ENCODE results near the gene UNC45A.
"Not testable (repeated sequence)": the region's sequence is repeated elsewhere in the genome, so short reads cannot be mapped to it uniquely, and the experiment has no call there.

Gene UNC45A

DNA sequence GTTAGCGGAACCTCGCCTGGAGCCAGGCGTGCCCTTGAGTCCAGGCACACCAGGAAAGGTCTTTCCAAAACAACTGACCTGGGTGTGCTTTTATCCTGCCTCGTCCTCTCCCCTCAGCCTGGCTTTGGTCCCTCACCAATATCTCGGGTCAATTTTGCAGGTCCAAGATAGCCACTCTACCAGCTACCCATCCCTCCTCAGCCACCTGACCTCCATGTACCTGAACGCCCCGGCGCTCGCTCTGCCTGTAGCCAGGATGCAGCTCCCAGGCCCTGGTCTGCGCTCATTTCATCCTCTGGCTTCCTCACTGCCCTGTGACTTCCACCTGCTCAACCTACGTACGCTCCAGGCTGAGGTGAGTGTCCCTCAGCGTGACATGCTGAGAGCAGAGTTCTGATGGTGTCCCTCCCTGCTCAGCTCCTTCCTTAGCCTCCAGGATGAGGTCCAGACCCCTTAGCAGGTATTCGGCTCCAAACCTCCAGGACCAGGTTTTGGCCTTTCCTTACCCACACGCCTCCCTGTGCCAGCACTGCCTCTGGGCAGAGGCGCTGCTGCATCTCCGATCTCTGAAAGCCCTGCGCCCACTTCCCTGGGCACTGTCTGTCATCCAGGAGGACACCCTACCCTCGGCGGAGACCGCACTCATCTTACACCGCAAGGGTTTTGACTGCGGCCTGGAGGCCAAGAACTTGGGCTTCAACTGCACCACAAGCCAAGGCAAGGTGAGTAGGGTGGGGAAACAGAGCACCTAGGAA, 16.9 kb upstream of the UNC45A start:
- DNase-seq (ENCODE audit: low read depth, low spot score), result no peak

DNA sequence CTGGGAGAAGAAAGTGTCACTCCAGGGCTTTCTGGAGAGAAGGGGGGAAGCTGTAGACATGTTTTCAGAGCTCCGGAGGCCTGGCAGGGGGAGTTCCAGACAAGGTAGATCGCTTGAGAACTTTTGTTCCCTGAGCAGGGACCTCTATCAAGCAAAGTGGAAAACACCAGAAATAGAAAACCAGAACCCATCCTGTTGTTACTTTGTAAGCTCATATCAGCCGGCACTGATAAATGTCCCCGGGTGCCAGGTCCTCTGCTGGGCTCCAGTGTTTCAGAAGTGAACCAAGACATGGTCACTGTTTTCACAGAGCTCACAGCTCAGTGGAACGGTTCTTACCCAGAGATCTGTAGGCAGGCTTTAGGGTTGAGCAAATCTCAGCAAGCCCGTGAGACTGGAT, 16.2 kb upstream of the UNC45A start:
- no peak for DNase-seq (ENCODE audit: low read depth, low spot score)

DNA sequence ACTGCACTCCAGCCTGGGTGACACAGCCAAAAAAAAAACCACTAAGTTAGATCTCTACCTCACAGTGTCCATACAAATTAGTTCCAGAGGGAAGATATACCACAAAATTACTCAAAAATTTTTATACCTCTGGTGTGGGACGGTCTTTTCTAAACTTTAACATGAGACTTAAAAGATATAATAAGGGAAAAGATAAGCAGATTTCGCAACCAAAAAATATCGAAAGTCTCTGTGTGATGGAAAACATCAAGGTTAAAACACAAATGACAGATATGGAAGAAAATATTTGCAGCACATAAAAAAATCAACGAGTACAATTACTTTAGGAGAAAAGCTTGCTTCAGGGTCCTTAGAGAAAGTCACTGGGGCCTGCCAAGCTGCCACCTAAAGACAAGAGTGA, 13.2 kb upstream of the UNC45A start:
- DNase-seq (ENCODE audit: low read depth, low spot score), result no peak

DNA sequence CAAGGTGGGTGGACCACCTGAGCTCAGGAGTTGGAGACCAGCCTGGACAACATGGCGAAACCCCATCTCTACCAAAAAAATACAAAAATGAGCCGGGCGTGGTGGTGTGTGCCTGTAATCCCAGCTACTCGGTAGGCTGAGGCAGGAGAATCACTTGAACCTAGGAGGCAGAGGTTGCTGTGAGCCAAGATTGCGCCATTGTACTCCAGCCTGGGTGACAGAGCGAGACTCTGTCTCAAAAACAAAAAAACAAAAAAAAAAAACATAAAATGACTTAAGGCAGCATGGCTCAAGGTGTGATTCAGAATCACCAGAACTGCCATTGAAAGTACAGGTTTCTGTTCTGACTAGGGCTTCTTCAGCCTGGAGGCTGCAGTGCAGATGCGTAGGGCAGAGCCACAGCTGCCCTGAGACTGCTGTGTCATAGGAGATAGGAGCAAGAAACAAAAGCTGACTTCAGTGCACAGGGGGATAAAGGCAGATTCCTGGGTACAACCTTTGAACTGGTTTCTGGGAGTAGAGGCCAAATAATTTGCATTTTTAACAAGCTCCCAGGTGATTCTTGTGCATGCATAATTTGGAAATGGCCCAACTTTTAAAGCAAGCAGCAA, 12.3 kb upstream of the UNC45A start:
- not testable (repeated sequence) for DNase-seq (ENCODE audit: low read depth, low spot score)

DNA sequence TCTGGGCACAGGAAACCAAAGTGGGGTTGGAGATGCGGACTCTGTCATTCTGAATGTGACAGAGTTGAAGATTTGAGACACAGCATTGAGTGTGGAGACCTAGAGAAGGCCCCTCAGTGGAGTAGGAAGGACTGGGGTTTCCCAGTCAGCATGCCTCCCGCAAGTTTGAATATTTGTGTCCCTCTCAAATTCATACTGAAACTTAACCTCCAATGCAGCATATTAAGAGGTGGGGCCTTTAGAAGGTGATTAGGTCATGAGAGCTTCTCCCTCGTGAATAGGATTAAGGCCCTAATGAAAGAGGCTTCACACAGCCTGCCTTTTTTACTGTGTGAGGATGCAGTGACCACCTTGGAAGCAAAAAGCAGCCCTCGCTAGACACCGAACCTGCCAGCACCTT, 10.7 kb upstream of the UNC45A start:
- DNase-seq (ENCODE audit: low read depth, low spot score), result no peak

DNA sequence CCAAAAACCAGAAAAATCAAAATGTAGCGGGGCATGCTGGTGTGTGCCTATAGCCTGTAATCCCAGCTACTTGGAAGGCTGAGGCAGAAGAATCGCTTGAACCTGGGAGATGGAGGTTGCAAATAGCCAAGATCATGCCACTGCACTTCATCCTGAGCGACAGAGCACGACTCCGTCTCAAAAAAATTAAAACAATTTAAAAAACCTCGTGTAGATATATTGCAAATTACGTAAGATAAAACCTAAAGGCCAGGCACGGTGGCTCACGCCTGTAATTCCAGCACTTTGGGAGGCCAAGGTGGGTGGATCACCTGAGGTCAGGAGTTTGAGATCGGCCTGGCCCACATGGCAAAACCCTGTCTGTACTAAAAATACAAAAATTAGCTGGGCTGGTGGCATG, 8.3 kb upstream of the UNC45A start:
- not testable (repeated sequence) for DNase-seq (ENCODE audit: low read depth, low spot score)

DNA sequence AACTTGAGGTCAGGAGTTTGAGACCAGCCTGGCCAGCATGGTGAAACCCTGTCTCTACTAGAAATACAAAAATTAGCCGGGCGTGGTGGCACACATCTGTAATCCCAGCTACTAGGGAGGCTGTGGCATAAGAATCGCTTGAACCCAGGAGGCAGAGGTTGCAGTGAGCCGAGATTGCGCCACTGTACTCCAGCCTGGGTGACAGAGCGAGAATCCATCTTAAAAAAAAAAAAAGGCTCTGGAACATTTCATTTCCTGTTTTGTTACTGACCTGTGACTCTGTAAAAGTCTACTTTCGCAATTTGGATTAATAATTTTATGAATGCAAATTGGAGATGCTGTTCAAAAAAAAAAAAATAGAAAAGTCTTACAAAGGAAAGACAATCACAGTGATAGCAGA, 7.0 kb upstream of the UNC45A start:
- DNase-seq (ENCODE audit: low read depth, low spot score), result not testable (repeated sequence)

DNA sequence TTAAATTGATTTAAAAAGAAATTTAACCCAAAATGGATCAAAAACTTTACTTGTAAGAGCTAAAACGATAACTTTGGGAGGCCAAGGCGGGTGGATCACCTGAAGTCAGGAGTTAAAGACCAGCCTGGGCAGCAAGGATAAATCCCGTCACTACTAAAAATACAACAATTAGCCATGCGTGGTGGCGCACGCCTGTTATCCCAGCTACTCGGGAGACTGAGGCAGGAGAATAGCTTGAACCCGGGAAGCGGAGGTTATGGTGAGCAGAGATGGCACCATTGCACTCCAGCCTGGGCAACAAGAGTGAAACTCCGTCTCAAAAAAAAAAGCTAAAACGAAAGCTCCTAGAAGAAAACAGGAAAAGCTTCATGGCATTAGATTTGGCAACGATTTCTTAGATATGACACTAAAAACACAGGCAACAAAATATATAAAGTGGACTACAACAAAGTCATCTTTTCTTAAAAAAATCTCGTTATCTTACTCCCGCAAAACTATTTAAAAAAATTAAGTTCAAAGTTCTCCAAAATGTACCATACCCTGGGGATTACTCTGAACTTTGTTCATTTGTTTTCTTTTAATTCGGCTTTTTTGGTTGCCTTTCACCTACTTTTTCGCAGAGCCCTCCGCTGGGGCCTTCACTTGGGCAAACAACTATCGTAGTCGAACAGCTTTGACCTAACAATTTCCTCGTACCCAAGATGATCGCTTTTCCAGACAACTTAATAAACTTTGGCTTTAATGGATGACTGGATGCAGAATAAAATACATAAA, 5.7 kb upstream of the UNC45A start:
- no peak for DNase-seq (ENCODE audit: low read depth, low spot score)

DNA sequence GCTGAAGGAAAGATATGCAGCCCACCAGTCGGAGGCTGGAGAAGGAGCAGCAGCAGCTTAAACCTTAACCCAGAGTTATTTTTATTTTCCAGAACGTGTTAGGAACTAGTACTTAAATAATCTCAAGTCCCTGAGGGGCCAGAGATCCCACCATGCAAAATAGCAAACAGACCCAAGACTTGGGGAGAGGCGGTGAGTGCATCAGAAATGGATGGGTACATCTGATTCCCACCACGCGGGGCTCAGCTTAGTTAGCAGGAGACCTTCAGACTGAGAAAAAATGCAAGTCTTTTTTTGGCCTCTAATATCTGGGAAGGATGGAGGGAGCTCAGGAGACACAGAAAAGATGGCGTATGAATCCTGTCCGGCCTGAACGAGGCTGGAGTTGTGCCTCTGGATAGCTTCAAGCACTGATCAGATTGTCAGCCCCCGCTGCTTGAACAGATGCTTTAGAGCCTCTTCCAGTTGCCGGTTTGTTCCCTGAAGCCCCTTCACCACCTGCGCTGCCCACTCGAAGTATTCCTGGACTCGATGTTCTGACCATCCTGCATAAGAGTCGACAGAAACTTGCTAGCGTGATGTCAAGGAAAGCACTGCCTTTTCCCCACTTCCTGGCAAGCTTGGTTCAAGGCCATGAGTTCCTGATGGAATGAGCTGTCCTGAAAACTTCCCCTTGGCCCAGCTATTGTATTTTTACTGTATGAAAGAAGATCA, 4.1 kb upstream of the UNC45A start:
- DNase-seq (ENCODE audit: low read depth, low spot score), result no peak

DNA sequence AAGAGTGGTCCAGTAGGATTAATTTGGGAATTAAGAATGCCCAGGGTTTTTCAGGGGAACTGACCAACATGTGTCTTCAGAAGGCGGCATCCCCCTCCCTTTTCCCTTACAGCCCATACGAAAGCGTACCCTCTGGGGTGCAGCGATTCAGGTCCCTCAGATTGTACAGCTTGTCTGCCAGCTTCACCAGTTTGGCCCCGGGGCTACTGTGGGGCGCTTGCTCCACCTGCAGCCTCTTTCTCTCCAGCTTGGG, 3.6 kb upstream of the UNC45A start:
- DNase-seq (ENCODE audit: low read depth, low spot score), result no peak

DNA sequence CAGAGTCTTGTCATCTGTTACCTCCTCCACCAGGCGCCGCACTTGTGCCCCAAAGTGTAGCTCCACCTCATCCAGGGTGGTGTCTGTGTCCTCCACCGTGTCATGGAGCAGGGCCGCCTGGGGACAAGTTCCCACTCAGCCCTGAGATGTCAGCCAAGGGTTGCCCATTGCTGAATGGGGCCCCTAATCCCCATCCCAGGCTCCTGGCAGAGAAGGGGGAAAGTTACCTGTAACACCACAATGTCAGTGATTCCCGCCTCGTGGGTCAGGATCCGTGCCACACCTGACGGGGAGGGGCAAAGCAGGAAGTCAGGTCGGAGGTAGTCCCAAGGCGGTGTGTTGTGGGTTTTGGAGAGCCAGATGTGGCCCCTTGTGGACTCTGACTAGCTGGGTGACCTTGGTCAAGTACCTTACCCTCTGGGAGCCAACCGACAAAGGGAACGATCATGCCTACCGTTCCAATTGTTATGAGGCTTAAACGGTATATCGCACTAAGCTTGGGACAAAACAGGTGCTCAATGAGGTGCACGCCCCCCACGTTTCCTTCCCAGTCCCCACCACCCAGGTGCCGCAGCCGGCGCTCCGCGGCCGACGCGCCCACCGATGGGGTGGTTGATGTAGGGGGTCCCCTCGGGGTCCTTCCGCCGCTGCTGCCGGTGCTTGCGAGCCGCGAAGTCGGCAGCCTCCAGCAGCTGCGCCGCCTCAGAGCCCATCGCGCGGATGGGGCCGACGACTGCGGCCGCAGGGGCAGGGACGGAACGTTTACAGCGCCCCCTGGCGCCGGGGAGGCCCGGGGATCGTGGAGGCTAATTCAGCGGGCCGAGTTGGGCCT, 3.0 kb upstream of the UNC45A start, which contains the start of gene HDDC3:
Gene HDDC3 (minus strand): TSS at position 722 of the 832 bp plus-strand sequence. CDS start 9 bp downstream, at position 713.
- peak; percentile 77 for DNase-seq (ENCODE audit: low read depth, low spot score)

DNA sequence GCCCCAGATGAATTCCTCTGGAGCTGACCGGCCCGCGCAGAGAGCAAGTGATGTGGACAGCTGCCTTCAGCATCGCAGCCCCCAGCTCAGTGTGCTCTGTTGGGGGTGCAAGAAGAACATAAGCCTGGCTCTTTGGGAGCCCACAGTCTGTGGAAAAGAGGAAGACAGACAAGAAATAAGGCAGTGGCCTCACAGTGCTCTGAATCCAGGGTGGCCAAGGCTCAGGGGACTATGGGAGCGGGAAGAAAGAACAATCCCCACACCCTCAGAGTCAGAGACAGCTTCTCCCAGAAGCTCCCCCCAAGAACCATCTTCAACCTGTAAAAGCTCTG, 2.5 kb upstream of the UNC45A start:
- DNase-seq (ENCODE audit: low read depth, low spot score), result no peak

DNA sequence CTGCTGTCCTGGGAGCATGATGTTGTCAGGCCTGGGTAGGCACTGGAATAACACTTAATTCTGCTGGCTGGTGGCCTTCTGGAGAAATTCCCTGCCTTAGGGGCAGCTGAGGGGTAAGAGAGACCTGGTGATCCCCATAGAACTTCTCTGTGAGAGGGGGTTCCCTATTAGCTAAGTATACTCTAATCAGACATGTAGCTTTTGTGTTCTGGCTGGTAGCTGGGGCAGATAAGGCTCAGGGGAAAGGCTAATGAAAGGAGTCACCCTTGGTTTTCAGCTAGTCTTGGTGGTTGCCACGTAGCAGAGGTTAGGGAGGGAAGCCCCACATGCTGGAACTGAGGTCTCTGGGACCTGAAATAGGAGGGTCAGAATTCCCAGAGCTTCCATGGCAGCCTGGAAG, 1.8 kb upstream of the UNC45A start:
- no peak for DNase-seq (ENCODE audit: low read depth, low spot score)

DNA sequence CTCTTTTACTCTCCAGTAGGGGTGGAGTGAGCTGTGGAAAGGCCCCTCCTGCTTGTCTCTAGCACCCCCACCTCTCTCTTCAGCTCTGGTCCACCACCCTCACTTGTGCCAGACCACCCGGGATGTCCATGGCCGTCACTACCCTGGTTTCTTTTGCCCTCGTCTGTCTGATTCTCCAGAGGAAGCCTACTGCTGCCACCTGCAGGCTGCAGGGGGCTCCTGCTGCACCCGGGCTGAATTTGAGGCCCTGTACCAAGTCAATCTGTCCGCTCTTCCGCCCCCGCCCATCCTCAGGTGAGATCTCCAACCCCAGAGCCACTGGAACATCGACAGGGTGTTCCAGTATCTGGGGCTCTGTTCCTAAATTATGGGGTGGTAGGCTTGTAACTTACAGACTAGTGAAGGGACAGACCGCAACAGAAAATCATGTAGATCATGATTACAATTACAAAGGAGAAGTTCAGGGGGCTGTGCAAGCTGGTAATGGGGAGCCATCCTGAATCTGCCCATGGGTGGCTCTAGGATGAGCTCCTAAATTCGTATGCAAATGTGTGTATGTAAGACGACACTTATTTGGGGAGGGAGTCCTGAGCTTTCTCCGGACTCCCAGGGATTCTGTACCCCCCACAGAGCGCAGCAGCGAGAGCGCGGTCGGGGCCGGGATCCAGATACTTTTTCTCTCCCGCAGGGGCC, 683 bp upstream of the UNC45A start:
- DNase-seq (ENCODE audit: low read depth, low spot score), result peak; percentile 70

DNA sequence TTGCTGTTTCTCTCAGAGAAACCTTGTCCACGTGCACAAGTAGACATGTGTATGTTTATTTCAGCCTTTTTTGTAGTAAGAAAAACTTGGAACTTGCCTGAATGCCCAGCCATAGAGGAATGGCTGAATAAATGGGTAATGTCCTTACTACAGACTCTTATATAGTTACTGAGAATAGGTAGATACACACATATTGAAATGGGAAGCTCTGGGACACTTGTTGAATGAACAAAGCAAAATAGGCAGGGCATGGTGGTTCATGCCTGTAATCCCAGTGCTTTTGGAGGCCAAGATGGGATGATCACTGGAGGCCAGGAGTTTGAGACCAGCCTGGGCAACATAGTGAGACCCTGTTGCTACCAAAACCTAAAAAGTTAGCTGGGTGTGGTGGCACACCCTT, 1.7 kb downstream of the UNC45A start:
- DNase-seq (ENCODE audit: low read depth, low spot score), result no peak

DNA sequence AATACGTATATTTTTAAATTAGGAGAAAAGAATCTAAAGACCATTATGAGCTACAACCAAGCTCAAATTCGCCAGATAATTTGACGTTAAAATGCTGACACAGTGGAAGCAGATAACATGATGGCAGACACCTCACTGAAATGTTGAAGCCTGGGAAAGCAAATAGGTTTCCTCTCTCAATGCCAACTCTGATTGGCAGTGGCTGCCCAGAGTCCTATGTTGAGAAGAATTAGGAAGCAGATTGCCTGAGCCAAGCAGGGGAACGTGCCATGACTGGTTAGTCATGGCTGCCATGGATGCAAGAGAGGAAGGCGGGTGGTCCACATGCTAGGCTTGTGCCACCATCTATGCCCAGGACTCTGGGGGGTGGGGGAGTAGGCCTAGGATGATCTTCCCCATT, 3.2 kb downstream of the UNC45A start:
- no peak for DNase-seq (ENCODE audit: low read depth, low spot score)

DNA sequence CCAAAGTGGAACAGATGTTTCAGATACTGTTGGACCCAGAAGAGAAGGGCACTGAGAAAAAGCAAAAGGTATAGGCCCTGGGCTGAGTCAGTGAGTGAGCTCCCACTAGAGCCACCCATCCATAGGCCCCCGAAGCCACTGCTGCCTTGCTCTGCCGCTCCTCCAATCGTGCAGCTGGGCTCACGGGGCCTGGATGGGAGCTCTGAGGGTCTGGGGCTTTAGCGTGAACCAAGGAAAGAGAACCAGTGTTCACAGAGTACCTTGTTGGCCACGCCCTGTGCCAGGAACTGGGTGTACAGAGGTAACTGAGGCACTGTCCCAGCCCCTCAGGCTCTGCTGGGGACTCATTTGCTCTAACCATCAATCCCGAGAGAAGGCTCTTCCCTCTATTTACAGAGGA, 4.7 kb downstream of the UNC45A start:
- no peak for DNase-seq (ENCODE audit: low read depth, low spot score)

DNA sequence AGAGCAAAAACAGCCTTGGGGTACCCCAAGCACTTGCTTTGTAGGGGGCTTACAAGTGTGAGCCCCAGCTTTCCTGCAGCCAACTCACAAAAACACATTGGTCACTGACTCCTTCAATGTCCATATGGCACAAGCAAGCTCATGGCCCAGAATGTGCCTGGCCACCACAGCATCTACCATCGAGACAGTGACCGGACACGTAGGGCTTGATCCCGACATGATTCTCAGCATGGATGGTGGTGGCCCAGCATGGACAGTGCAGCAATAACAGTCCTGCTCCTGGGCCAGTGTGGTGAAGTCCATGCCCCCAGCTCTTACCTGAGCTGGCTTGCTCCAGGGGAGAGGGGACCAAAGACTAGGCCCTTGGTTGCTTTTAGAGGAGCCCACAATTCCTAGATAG, 6.0 kb downstream of the UNC45A start:
- no peak for DNase-seq (ENCODE audit: low read depth, low spot score)

DNA sequence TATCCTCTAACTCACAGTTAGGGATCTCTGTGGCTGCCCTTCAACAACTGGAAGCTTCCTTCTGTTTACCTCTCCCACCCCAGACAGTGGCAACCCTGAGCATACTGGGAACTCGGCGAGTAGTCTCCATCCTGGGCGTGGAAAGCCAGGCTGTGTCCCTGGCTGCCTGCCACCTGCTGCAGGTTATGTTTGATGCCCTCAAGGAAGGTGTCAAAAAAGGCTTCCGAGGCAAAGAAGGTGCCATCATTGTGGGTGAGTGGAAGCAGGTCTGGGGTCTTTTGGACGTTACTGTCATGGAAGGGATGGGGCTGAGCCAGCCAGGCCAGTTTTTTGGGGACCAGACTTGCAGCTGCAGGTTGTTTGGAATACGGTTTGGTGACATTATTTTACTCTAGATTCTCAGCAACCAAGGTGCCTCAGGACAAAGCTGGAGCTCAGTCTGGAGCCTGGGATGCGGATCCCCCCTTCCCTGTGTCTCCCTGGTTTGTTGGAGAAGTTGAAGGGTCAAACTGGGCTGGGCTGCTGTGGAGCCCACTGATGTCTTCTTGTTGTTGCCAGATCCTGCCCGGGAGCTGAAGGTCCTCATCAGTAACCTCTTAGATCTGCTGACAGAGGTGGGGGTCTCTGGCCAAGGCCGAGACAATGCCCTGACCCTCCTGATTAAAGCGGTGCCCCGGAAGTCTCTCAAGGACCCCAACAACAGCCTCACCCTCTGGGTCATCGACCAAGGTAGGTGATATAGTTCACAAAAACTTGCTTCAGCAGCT, 7.5 kb downstream of the UNC45A start:
- DNase-seq (ENCODE audit: low read depth, low spot score), result no peak

DNA sequence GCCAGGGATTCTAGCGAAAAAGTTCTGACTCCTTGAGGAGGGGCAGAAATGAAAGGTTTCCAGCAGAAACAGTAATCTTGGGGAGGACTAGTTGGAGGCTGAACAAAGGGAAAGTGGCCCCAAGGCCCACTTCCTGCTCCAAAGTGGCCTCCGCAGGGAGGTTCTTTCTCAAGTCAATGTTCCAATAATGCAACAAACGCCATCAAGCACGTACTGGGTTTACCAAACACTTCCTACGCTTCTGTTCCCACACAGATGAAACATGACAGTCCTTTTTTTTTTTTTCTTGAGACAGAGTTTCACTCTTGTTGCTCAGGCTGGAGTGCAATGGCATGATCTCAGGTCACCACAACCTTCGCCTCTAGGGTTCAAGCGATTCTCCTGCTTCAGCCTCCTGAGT, 10.0 kb downstream of the UNC45A start:
- no peak for DNase-seq (ENCODE audit: low read depth, low spot score)
